H1 (cell line): Measurements from ENCODE around the gene PRLH. TPM values are rescaled to one million over a fixed set of nuclear protein-coding genes. Genes with fewer than 3 reads are reported as not detected.
A peak's percentile ranks its signal among the peaks of the same experiment; 100 is the strongest.

Source experiments
- CTCF ChIA-PET: fragments of 300-600 bp; sonication (Branson Sonifier 250); formaldehyde crosslinking; loops from one replicate; lab custom pipeline; 2021; ENCODE audit not compliant: partially characterized antibody; lab: Charles Lee
- POLR2A ChIA-PET: fragments of 300-600 bp; sonication (Branson Sonifier 250); formaldehyde crosslinking; loops from one replicate; lab custom pipeline; 2021; ENCODE audit warnings: inconsistent platforms; ENCODE audit not compliant: partially characterized antibody; lab: Charles Lee
- DNase-seq, 2 experiments: peaks; one replicate each; pipeline versions ENCODE4 v3.0.0 to v3.0.0-alpha.2; 2010 to 2022; ENCODE audit warnings: low spot score in 2 of 2, low read depth in 1 of 2, mixed read lengths in 1 of 2
- FAIRE-seq: peaks from 2 replicates; lab custom pipeline; 2011; peaks lifted over from hg19 to GRCh38; lab: Jason Lieb, UNC
- H2AFZ ChIP-seq: 2 replicates; pipeline ENCODE4 v1.8.1; 2012; ENCODE audit warnings: low read length, inconsistent platforms
- H2AK5ac ChIP-seq: 2 replicates; pipeline ENCODE4 v1.6.1; 2013; ENCODE audit warnings: low read depth, low read length
- H2BK120ac ChIP-seq: replicated peaks from 2 replicates; pipeline ENCODE3; 2013; ENCODE audit warnings: low read depth, low read length, inconsistent platforms
- H2BK12ac ChIP-seq: 2 replicates; pipeline ENCODE4 v1.6.1; 2013; ENCODE audit warnings: low read depth, low read length
- H2BK15ac ChIP-seq: 2 replicates; pipeline ENCODE4 v1.6.1; 2013; ENCODE audit warnings: low read length
- H2BK20ac ChIP-seq: 2 replicates; pipeline ENCODE4 v1.6.1; 2013; ENCODE audit warnings: low read length
- H2BK5ac ChIP-seq: 2 replicates; pipeline ENCODE4 v1.6.1; 2013; ENCODE audit warnings: low read depth, low read length
- H3K14ac ChIP-seq: 2 replicates; pipeline ENCODE4 v1.6.1; 2013; ENCODE audit warnings: inconsistent platforms; ENCODE audit not compliant: insufficient read length
- H3K18ac ChIP-seq: 2 replicates; pipeline ENCODE4 v1.6.1; 2013; ENCODE audit warnings: low read length; ENCODE audit errors: extremely low read depth
- H3K23ac ChIP-seq: 2 replicates; pipeline ENCODE4 v1.6.1; 2013; ENCODE audit warnings: inconsistent platforms; ENCODE audit not compliant: insufficient read length
- H3K23me2 ChIP-seq: 2 replicates; pipeline ENCODE4 v1.6.1; 2013; ENCODE audit warnings: low read depth, low read length
- H3K27ac ChIP-seq: 2 replicates; pipeline ENCODE4 v1.6.1; 2011; ENCODE audit warnings: low read depth, low read length, inconsistent platforms
- H3K27me3 ChIP-seq, 4 experiments: replicated peaks in 1 of 4; 1 replicate in 1 of 4; 2 replicates in 3 of 4; pipeline versions ENCODE4 v1.6.1 to v1.8.1; 2011 to 2013; ENCODE audit warnings: low read length in 3 of 4, mild to moderate bottlenecking in 3 of 4, inconsistent platforms in 2 of 4, mixed read lengths in 2 of 4, moderate library complexity in 1 of 4; ENCODE audit not compliant: control insufficient read depth in 3 of 4, insufficient read depth in 3 of 4; ENCODE audit errors: extremely low read depth in 1 of 4
- H3K36me3 ChIP-seq, 4 experiments: 2 replicates each; pipeline versions ENCODE4 v1.6.1 to v1.8.1; 2011 to 2013; ENCODE audit warnings: mild to moderate bottlenecking in 4 of 4, low read length in 3 of 4, moderate library complexity in 2 of 4, control low read depth in 1 of 4, inconsistent platforms in 1 of 4; ENCODE audit not compliant: insufficient read depth in 4 of 4, control insufficient read depth in 2 of 4
- H3K4ac ChIP-seq: replicated peaks from 2 replicates; pipeline ENCODE3; 2013; ENCODE audit warnings: low read length, low read depth, mixed read lengths, inconsistent platforms; ENCODE audit not compliant: insufficient read length
- H3K4me1 ChIP-seq, 4 experiments: replicated peaks in 1 of 4; 1 replicate in 1 of 4; 2 replicates in 3 of 4; pipeline versions ENCODE4 v1.6.1 to v1.8.1; 2011 to 2013; ENCODE audit warnings: low read length in 3 of 4, inconsistent platforms in 2 of 4, mixed read lengths in 1 of 4; ENCODE audit not compliant: insufficient read depth in 4 of 4, control insufficient read depth in 3 of 4
- H3K4me2 ChIP-seq, 2 experiments: 2 replicates each; pipeline versions ENCODE4 v1.6.1 to v1.8.1; 2011 to 2013; ENCODE audit warnings: low read depth in 2 of 2, low read length in 2 of 2, control low read depth in 1 of 2, inconsistent platforms in 1 of 2, mild to moderate bottlenecking in 1 of 2; ENCODE audit not compliant: insufficient read depth in 1 of 2
- H3K4me3 ChIP-seq, 4 experiments: fragments of 200-600, 300-600 bp in 1 of 4; sonication (generic), shearing (Covaris generic), sonication (Bioruptor Twin) in 1 of 4; 2 replicates each; pipeline versions ENCODE4 v1.5.1 to v1.8.1; 2011 to 2016; ENCODE audit warnings: low read length in 4 of 4, low read depth in 3 of 4, control low read depth in 2 of 4, inconsistent platforms in 2 of 4, mild to moderate bottlenecking in 2 of 4, mixed read lengths in 1 of 4, moderate library complexity in 1 of 4; ENCODE audit not compliant: insufficient read depth in 2 of 4; ENCODE audit errors: extremely low read depth in 1 of 4
- H3K56ac ChIP-seq: replicated peaks from 2 replicates; pipeline ENCODE3; 2013; ENCODE audit warnings: low read depth, mild to moderate bottlenecking, mixed read lengths, low read length, inconsistent platforms; ENCODE audit not compliant: insufficient read length
- H3K79me1 ChIP-seq: 2 replicates; pipeline ENCODE4 v1.6.1; 2013; ENCODE audit warnings: low read depth, low read length, control low read depth
- H3K79me2 ChIP-seq, 2 experiments: 2 replicates each; pipeline versions ENCODE4 v1.6.1 to v1.8.1; 2012 to 2013; ENCODE audit warnings: low read length in 2 of 2, mild to moderate bottlenecking in 2 of 2, inconsistent platforms in 1 of 2; ENCODE audit not compliant: insufficient read depth in 2 of 2, control insufficient read depth in 1 of 2
- H3K9ac ChIP-seq, 4 experiments: replicated peaks in 1 of 4; 1 replicate in 1 of 4; 2 replicates in 3 of 4; pipeline versions ENCODE4 v1.6.1 to v1.8.1; 2011 to 2013; ENCODE audit warnings: low read depth in 3 of 4, low read length in 3 of 4, control low read depth in 2 of 4, mild to moderate bottlenecking in 2 of 4, moderate library complexity in 2 of 4, inconsistent platforms in 1 of 4; ENCODE audit errors: extremely low read depth in 1 of 4
- H3K9me3 ChIP-seq, 2 experiments: 2 replicates each; pipeline versions ENCODE4 v1.6.1 to v1.8.1; 2012 to 2013; ENCODE audit warnings: mild to moderate bottlenecking in 2 of 2, moderate library complexity in 2 of 2, control low read depth in 1 of 2, inconsistent platforms in 1 of 2, low read depth in 1 of 2, low read length in 1 of 2, mixed read lengths in 1 of 2; ENCODE audit not compliant: insufficient read depth in 2 of 2
- H4K20me1 ChIP-seq, 2 experiments: replicated peaks in 1 of 2; 2 replicates each; pipeline versions ENCODE3 to v1.8.1; 2011 to 2013; ENCODE audit warnings: inconsistent platforms in 2 of 2, low read length in 2 of 2, mild to moderate bottlenecking in 1 of 2; ENCODE audit not compliant: insufficient read depth in 2 of 2, control insufficient read depth in 1 of 2
- H4K5ac ChIP-seq: 2 replicates; pipeline ENCODE4 v1.6.1; 2013; ENCODE audit warnings: low read length, low read depth, mixed read lengths, inconsistent platforms; ENCODE audit not compliant: insufficient read length
- H4K8ac ChIP-seq: 2 replicates; pipeline ENCODE4 v1.8.0; 2013; ENCODE audit warnings: mild to moderate bottlenecking, moderate library complexity, low read length, inconsistent platforms; ENCODE audit not compliant: insufficient read depth; ENCODE audit errors: extremely low read depth
- H4K91ac ChIP-seq: replicated peaks from 2 replicates; pipeline ENCODE3; 2013; ENCODE audit warnings: low read length, mixed read lengths, inconsistent platforms; ENCODE audit not compliant: insufficient read length
- ASH2L ChIP-seq: fragments of 200-600, 300-600 bp; sonication (generic); IDR thresholded peaks from one replicate; pipeline ENCODE4 v1.7.1; 2017; ENCODE audit warnings: low read length
- BRCA1 ChIP-seq: IDR thresholded peaks from 2 replicates; pipeline ENCODE4 v1.6.1; 2012; ENCODE audit warnings: low read depth, low read length, improper control_type of control experiment
- E2F6 ChIP-seq: IDR thresholded peaks from 2 replicates; pipeline ENCODE4 v1.6.1; 2012; ENCODE audit warnings: inconsistent platforms
- GABPA ChIP-seq: IDR thresholded peaks from 2 replicates; pipeline ENCODE4 v1.6.1; 2011; ENCODE audit warnings: mild to moderate bottlenecking, low read length, moderate library complexity, borderline replicate concordance; ENCODE audit not compliant: insufficient read depth
- RAD21 ChIP-seq, 2 experiments: IDR thresholded peaks in 1 of 2; conservative IDR thresholded peaks in 1 of 2; 2 replicates each; pipeline ENCODE4 v1.6.1; 2011; ENCODE audit warnings: low read depth in 2 of 2, low read length in 2 of 2, improper control_type of control experiment in 1 of 2, inconsistent platforms in 1 of 2, mild to moderate bottlenecking in 1 of 2, moderate library complexity in 1 of 2
- SRF ChIP-seq: IDR thresholded peaks from 2 replicates; pipeline ENCODE4 v1.6.1; 2011; ENCODE audit warnings: mild to moderate bottlenecking, low read depth, low read length, moderate library complexity
- SUZ12 ChIP-seq: fragments of 200-600 bp; sonication (generic); IDR thresholded peaks from 2 replicates; pipeline ENCODE4 v1.6.1; 2012; ENCODE audit warnings: mild to moderate bottlenecking, inconsistent platforms, low read length, moderate library complexity, mixed read lengths
- WGBS, 2 experiments: shearing (Covaris generic) in 1 of 2; methylation state at CpG; one replicate each; pipeline versions ENCODE4 v1.1.6 to v1.1.7; 2013 to 2015; ENCODE audit warnings: low lambda C conversion rate in 2 of 2, mixed read lengths in 2 of 2, inconsistent platforms in 1 of 2, low coverage in 1 of 2, missing lambda C conversion rate in 1 of 2; ENCODE audit not compliant: insufficient replicate concordance in 2 of 2, insufficient coverage in 1 of 2, insufficient read length in 1 of 2; ENCODE audit errors: extremely low coverage in 1 of 2, missing lambda C conversion rate in 1 of 2; 5-methylcytosine and 5-hydroxymethylcytosine counted together
- polyA plus RNA-seq, 7 experiments: library from polyadenylated mRNA; depleted of rRNA in 3 of 7; stranded (reverse) in 5 of 7; unstranded in 2 of 7; fragments of >200 nt in 5 of 7; fragments of 200-250 nt in 2 of 7; gene quantifications; 1 replicate in 5 of 7; 2 replicates in 1 of 7; 4 replicates in 1 of 7; pipeline versions ENCODE4 v1.2.1 to v1.2.3, GENCODE V29; 2011 to 2013; ENCODE audit warnings: missing spikeins in 2 of 7, mixed read lengths in 2 of 7
- total RNA-seq: library from RNA; stranded (reverse); fragmentation: NEBNext Ultra II Directional; extraction: Animal tissue kit (Norgen Biotek cat#: 25700); gene quantifications from 2 replicates; pipeline ENCODE4 v1.2.1, GENCODE V29; 2021

Gene PRLH
- total and polyA plus RNA-seq, 2 of the 8 experiments (the other 6 are each of a cell fraction or from before 2014, with no cell fraction given), result not detected

GRCh38 chr2:237602409-237602808 is 36.0 kb downstream of the PRLH start:
- no peak overlapping the region for H3K56ac ChIP-seq
- H3K79me2 ChIP-seq, result no peaks in the 10 kb centered on the region
- POLR2A ChIA-PET, result interaction anchor here (1.1 to 7.5 kb wide), 8 partner anchors 9 to 27 kb away, joined by 3 to 51 read pairs (median 8); partner anchors contain the start of genes LRRFIP1 and RAB17
- no peak overlapping the region for H3K4ac ChIP-seq
- H2BK20ac ChIP-seq, result no peak overlapping the region
- no peak overlapping the region for H4K8ac ChIP-seq
- no peak overlapping the region for H3K9ac ChIP-seq
- H2BK15ac ChIP-seq, result peak overlapping the region; percentile 49; the same call in 1 of the 2 replicates
- H2BK5ac ChIP-seq, result no peak overlapping the region
- peaks cover 10 to 16% of the 10 kb centered on the region in 2 experiments; a peak in 3 of 4 replicates for H3K9me3 ChIP-seq
- no peak overlapping the region; the same call in 1 of the 2 replicates for H2BK12ac ChIP-seq
- no peaks in the 10 kb centered on the region for H3K23me2 ChIP-seq
- H3K4me1 ChIP-seq, result peaks cover 2 to 18% (median 10%) of the 10 kb centered on the region in 4 experiments; a peak in 5 of 7 replicates
- H3K27ac ChIP-seq, result no peak overlapping the region
- WGBS, 2 experiments, result 76% methylated on average over 7 of the region's 7 CpGs; no CpG with 5 or more reads in 1 of the 2 experiments
- no peak for FAIRE-seq
- no peaks in the 10 kb centered on the region for H4K20me1 ChIP-seq
- no peak overlapping the region for H4K5ac ChIP-seq
- peak; percentile 55; the same call in 1 of the 2 replicates for TF ChIP-seq E2F6
- no peak for TF ChIP-seq GABPA
- no peak for TF ChIP-seq ASH2L
- TF ChIP-seq SRF, result no peak
- no peak for TF ChIP-seq SUZ12
- no peak for TF ChIP-seq BRCA1
- peak; percentile 17 to 30; a peak in 2 of 4 replicates for TF ChIP-seq RAD21 (IDR thresholded peaks at IDR 0.05 in 1 of 2, conservative IDR thresholded peaks at IDR 0.05 in 1 of 2; ENCODE audit: low read depth in 2 of 2, low read length in 2 of 2)
- TF ChIP-seq, all 59 proteins: peak for 2
- no peak overlapping the region for H2AFZ ChIP-seq
- no peak overlapping the region; a peak in 1 of 4 replicates for H3K4me2 ChIP-seq
- no peaks in the 10 kb centered on the region for H3K79me1 ChIP-seq
- no peak for DNase-seq
- H4K91ac ChIP-seq, result no peak overlapping the region
- no peak overlapping the region for H3K4me3 ChIP-seq
- H3K14ac ChIP-seq, result no peak overlapping the region
- CTCF ChIA-PET, result interaction anchor here (1.1 to 8.8 kb wide), 20 partner anchors 11 to 132 kb away, joined by 3 to 63 read pairs (median 8); partner anchors contain the start of gene RAB17
- H3K27me3 ChIP-seq, result no peaks in the 10 kb centered on the region
- H2BK120ac ChIP-seq, result no peak overlapping the region
- H3K23ac ChIP-seq, result no peak overlapping the region
- H3K36me3 ChIP-seq, result no peaks in the 10 kb centered on the region
- no peak overlapping the region for H2AK5ac ChIP-seq
- H3K18ac ChIP-seq, result no peak overlapping the region
